Upper lobe of right lung (tissue), 1 donor: ENCODE measurements around the gene SLC6A3. TPM values are rescaled to one million over a fixed set of nuclear protein-coding genes. Genes with fewer than 3 reads are reported as not detected.

Source experiments
- ATAC-seq: fragments of 200-7000 bp; cut with Tn5 transposase; one replicate; pipeline ENCODE4 v1.9.1; 2020; ENCODE audit warnings: mild to moderate bottlenecking, moderate library complexity
- DNase-seq: peaks from one replicate; pipeline ENCODE4 v3.0.0-alpha.2; 2020
- H3K27ac ChIP-seq: fragments of 200-600 bp; one replicate; pipeline ENCODE4 v1.8.0; 2022
- H3K27me3 ChIP-seq: fragments of 200-600 bp; one replicate; pipeline ENCODE4 v1.8.0; 2022; ENCODE audit warnings: mild to moderate bottlenecking
- H3K36me3 ChIP-seq: fragments of 200-600 bp; one replicate; pipeline ENCODE4 v1.8.0; 2022
- H3K4me1 ChIP-seq: fragments of 200-600 bp; one replicate; pipeline ENCODE4 v1.8.0; 2022
- H3K4me3 ChIP-seq: fragments of 200-600 bp; one replicate; pipeline ENCODE4 v1.8.0; 2022; ENCODE audit warnings: mild to moderate bottlenecking
- H3K9me3 ChIP-seq: fragments of 200-600 bp; one replicate; pipeline ENCODE4 v1.8.0; 2022
- CTCF ChIP-seq: fragments of 200-600 bp; IDR thresholded peaks from one replicate; pipeline ENCODE4 v1.8.0; 2022; ENCODE audit warnings: antibody characterized with exemption
- intact Hi-C: fragments of 100-400 bp; cut with DNase I; formaldehyde crosslinking; loops from one replicate; pipeline ENCODE4 v1.11.0; 2022
- total RNA-seq: library from RNA; stranded (reverse); fragmentation: NEBNext Ultra II Directional; extraction: Animal tissue kit (Norgen Biotek cat#: 25700); gene quantifications from one replicate; pipeline ENCODE4 v1.2.1, GENCODE V29; 2021
- donor health status: DM: no; HTN: yes; CAD: no; lungs with severe emphysema.

Gene SLC6A3
- total RNA-seq, 1 donor from 2014 or later, result 0.52 TPM

- no peak overlapping the region for H3K27ac ChIP-seq
- peak; percentile 53 for DNase-seq
- no peak for TF ChIP-seq CTCF
- H3K36me3 ChIP-seq, result no peaks in the 10 kb centered on the region
- ATAC-seq, result no peak
- intact Hi-C loops, result no loop called here
- peaks cover 5% of the 10 kb centered on the region for H3K9me3 ChIP-seq
- peaks cover 40% of the 10 kb centered on the region for H3K27me3 ChIP-seq
- H3K4me1 ChIP-seq, result peaks cover 9% of the 10 kb centered on the region
- no peak overlapping the region for H3K4me3 ChIP-seq
These were observed 3.3 kb upstream of the SLC6A3 start for GRCh38 chr5:1448511-1449011.

- H3K4me3 ChIP-seq, result no peak overlapping the region
- no peak for ATAC-seq
- H3K9me3 ChIP-seq, result peaks cover 5% of the 10 kb centered on the region
- intact Hi-C loops, result no loop called here
- no peaks in the 10 kb centered on the region for H3K36me3 ChIP-seq
- no peak overlapping the region for H3K27ac ChIP-seq
- peak; percentile 48 for DNase-seq
- H3K4me1 ChIP-seq, result peaks cover 9% of the 10 kb centered on the region
- TF ChIP-seq CTCF, result no peak
- H3K27me3 ChIP-seq, result peaks cover 47% of the 10 kb centered on the region
These were observed 2.6 kb upstream of the SLC6A3 start for GRCh38 chr5:1447671-1448361.

- Histone ChIP-seq H3K9me3 (no peaks in the 10 kb centered on the region), H3K36me3 (no peaks in the 10 kb centered on the region), H3K27ac (no peak overlapping the region), H3K27me3 (peaks cover 58% of the 10 kb centered on the region), H3K4me1 (peaks cover 9% of the 10 kb centered on the region), H3K4me3 (no peak overlapping the region)
- TF ChIP-seq CTCF, result no peak
- DNase-seq, result peak; percentile 59
- ATAC-seq, result no peak
- intact Hi-C loops, result no loop called here
These were observed 1.5 kb upstream of the SLC6A3 start for GRCh38 chr5:1446602-1447343.

GRCh38 chr5:1445689-1446601, 705 bp upstream of the SLC6A3 start:
- Histone ChIP-seq H3K4me3 (no peak overlapping the region), H3K4me1 (peaks cover 9% of the 10 kb centered on the region), H3K36me3 (no peaks in the 10 kb centered on the region), H3K27ac (no peak overlapping the region), H3K27me3 (peaks cover 63% of the 10 kb centered on the region), H3K9me3 (no peaks in the 10 kb centered on the region)
- ATAC-seq (peak; percentile 4), DNase-seq (peak; percentile 54)
- intact Hi-C loops, result no loop called here
- no peak for TF ChIP-seq CTCF

- Histone ChIP-seq H3K4me1 (peaks cover 9% of the 10 kb centered on the region), H3K27me3 (peaks cover 69% of the 10 kb centered on the region), H3K4me3 (no peak overlapping the region), H3K36me3 (no peaks in the 10 kb centered on the region), H3K9me3 (no peaks in the 10 kb centered on the region), H3K27ac (no peak overlapping the region)
- intact Hi-C loops, result no loop called here
- ATAC-seq, result no peak
- TF ChIP-seq CTCF, result no peak
- no peak for DNase-seq
These were observed 665 bp downstream of the SLC6A3 start for GRCh38 chr5:1444361-1445189.
